Nephron progenitor cell (in vitro differentiated cells): ENCODE data around the gene TAB2.

Experiments
- DNase-seq: peaks from one replicate; pipeline ENCODE4 v3.0.0; 2021
- H3K27ac Mint-ChIP-seq: 2 replicates; pipeline ENCODE4 v1.8.0; 2021; ENCODE audit warnings: mild to moderate bottlenecking, moderate library complexity, mixed read lengths
- H3K27me3 Mint-ChIP-seq: 2 replicates; pipeline ENCODE4 v1.8.0; 2021; ENCODE audit warnings: mild to moderate bottlenecking, low read depth, mixed read lengths; ENCODE audit not compliant: poor library complexity
- H3K36me3 Mint-ChIP-seq: 2 replicates; pipeline ENCODE4 v1.8.0; 2021; ENCODE audit warnings: low read depth, mixed read lengths
- H3K4me1 Mint-ChIP-seq: 2 replicates; pipeline ENCODE4 v1.8.0; 2021; ENCODE audit warnings: mixed read lengths
- H3K4me3 Mint-ChIP-seq: 2 replicates; pipeline ENCODE4 v1.8.0; 2021; ENCODE audit warnings: mild to moderate bottlenecking, moderate library complexity, mixed read lengths
- H3K9me3 Mint-ChIP-seq: 2 replicates; pipeline ENCODE4 v1.8.0; 2021; ENCODE audit warnings: mild to moderate bottlenecking, moderate library complexity, mixed read lengths
- TF ChIP-seq, protein P1 (sequence below): fragments of 200-600 bp; sonication (generic); IDR thresholded peaks from 2 replicates; pipeline ENCODE4 v1.5.0; 2021; ENCODE audit warnings: antibody characterized with exemption

Gene TAB2

DNA sequence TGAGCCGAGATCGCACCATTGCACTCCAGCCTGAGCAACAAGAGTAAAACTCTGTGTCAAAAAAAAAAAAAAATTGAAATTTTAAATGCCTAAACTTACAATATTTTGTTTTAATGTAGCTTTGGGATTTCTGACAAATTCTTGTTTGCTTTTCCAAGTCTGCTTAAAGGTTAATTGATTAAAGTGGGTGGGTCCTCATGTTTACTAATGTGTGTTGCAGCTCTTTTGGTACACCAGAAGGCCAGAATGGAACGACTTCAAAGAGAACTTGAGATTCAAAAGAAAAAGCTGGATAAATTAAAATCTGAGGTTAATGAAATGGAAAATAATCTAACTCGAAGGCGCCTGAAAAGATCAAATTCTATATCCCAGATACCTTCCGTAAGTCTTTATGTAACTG, 79.9 kb downstream of the TAB2 start:
- peaks cover 91% of the 10 kb centered on the region for H3K36me3 Mint-ChIP-seq
- no peak overlapping the region for H3K27ac Mint-ChIP-seq
- TF ChIP-seq, protein P1, sequence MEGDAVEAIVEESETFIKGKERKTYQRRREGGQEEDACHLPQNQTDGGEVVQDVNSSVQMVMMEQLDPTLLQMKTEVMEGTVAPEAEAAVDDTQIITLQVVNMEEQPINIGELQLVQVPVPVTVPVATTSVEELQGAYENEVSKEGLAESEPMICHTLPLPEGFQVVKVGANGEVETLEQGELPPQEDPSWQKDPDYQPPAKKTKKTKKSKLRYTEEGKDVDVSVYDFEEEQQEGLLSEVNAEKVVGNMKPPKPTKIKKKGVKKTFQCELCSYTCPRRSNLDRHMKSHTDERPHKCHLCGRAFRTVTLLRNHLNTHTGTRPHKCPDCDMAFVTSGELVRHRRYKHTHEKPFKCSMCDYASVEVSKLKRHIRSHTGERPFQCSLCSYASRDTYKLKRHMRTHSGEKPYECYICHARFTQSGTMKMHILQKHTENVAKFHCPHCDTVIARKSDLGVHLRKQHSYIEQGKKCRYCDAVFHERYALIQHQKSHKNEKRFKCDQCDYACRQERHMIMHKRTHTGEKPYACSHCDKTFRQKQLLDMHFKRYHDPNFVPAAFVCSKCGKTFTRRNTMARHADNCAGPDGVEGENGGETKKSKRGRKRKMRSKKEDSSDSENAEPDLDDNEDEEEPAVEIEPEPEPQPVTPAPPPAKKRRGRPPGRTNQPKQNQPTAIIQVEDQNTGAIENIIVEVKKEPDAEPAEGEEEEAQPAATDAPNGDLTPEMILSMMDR, result no peak
- no peak for DNase-seq
- H3K4me3 Mint-ChIP-seq, result no peak overlapping the region
- H3K27me3 Mint-ChIP-seq, result no peaks in the 10 kb centered on the region
- H3K9me3 Mint-ChIP-seq, result peaks cover 14% of the 10 kb centered on the region
- peaks cover 3% of the 10 kb centered on the region for H3K4me1 Mint-ChIP-seq

- peaks cover 91% of the 10 kb centered on the region for H3K36me3 Mint-ChIP-seq
- TF ChIP-seq, protein P1, result no peak
- DNase-seq, result no peak
- H3K4me1 Mint-ChIP-seq, result no peaks in the 10 kb centered on the region
- peaks cover 14% of the 10 kb centered on the region for H3K9me3 Mint-ChIP-seq
- H3K4me3 Mint-ChIP-seq, result no peak within 1 kb of the TSS
- H3K27ac Mint-ChIP-seq, result no peak within 1 kb of the TSS
- H3K27me3 Mint-ChIP-seq, result no peaks in the 10 kb centered on the region
Observed at GRCh38 chr6:149400050-149400449, 82.5 kb downstream of the TAB2 start, which contains the start of gene SUMO4. Gene SUMO4 (plus strand): TSS chr6:149400262. CDS start chr6:149400392, 130 bp downstream.

DNA sequence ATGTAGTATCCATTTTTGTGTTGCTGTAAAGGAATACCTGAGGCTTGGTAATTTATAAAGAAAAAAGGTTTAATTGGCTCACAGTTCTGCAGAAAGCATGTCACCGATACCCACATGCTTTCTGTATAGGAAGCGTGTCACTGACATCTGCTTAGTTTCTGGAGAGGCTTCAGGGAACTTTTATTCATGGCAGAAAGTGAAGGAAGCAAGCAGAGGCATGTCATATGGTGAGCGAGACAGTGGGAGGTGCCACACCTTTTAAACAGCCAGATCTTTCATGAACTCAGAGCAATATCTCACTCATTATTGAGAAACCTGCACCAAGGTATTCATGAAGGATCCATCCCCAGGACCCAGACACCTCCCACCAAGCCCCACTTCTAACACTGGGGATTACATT, 86.0 kb downstream of the TAB2 start:
- no peaks in the 10 kb centered on the region for H3K9me3 Mint-ChIP-seq
- H3K27ac Mint-ChIP-seq, result no peak overlapping the region
- H3K36me3 Mint-ChIP-seq, result peaks cover 71% of the 10 kb centered on the region
- TF ChIP-seq, protein P1, result no peak
- no peak overlapping the region for H3K4me3 Mint-ChIP-seq
- no peaks in the 10 kb centered on the region for H3K27me3 Mint-ChIP-seq
- H3K4me1 Mint-ChIP-seq, result no peaks in the 10 kb centered on the region
- no peak for DNase-seq

GRCh38 chr6:149405823-149406765, 88.6 kb downstream of the TAB2 start:
- Mint-ChIP-seq H3K27ac (no peak overlapping the region), H3K27me3 (no peaks in the 10 kb centered on the region), H3K4me1 (no peaks in the 10 kb centered on the region), H3K9me3 (no peaks in the 10 kb centered on the region), H3K36me3 (peaks cover 64% of the 10 kb centered on the region), H3K4me3 (no peak overlapping the region)
- TF ChIP-seq, protein P1, result no peak
- DNase-seq, result no peak

GRCh38 chr6:149409617-149410016, 92.1 kb downstream of the TAB2 start:
- Mint-ChIP-seq H3K36me3 (peaks cover 49% of the 10 kb centered on the region), H3K9me3 (peaks cover under 1% of the 10 kb centered on the region), H3K4me1 (no peaks in the 10 kb centered on the region), H3K4me3 (no peak overlapping the region), H3K27ac (no peak overlapping the region), H3K27me3 (no peaks in the 10 kb centered on the region)
- TF ChIP-seq, protein P1, result no peak
- no peak for DNase-seq
